Measurements from ENCODE around the gene ZEB1.
A peak's percentile ranks its signal among the peaks of the same experiment; 100 is the strongest.
"Not testable (repeated sequence)": the region's sequence is repeated elsewhere in the genome, so short reads cannot be mapped to it uniquely, and the experiment has no call there.

The ZEB1 gene

DNA sequence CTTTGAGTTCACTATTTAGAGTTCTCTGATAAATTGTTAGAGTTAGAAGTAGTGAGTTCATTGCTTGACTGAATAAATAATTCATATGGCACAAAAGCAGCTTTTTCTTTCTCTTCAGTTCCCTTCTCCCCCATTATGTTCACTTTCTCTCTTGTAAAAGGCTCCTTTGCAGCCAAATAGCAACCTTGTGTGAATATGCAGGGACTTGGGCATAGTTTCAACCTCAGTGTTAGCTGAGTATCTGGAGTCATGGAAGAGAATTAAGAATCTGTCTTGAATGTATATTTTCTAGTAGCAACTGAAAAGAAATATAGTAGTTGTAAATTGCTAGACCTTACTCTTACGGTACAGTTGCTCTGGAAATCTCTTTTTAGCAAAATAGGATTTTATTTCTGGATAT is 31.9 kb downstream of the ZEB1 start:
- no peak for DNase-seq (ENCODE audit: extremely low read depth, low read depth)

DNA sequence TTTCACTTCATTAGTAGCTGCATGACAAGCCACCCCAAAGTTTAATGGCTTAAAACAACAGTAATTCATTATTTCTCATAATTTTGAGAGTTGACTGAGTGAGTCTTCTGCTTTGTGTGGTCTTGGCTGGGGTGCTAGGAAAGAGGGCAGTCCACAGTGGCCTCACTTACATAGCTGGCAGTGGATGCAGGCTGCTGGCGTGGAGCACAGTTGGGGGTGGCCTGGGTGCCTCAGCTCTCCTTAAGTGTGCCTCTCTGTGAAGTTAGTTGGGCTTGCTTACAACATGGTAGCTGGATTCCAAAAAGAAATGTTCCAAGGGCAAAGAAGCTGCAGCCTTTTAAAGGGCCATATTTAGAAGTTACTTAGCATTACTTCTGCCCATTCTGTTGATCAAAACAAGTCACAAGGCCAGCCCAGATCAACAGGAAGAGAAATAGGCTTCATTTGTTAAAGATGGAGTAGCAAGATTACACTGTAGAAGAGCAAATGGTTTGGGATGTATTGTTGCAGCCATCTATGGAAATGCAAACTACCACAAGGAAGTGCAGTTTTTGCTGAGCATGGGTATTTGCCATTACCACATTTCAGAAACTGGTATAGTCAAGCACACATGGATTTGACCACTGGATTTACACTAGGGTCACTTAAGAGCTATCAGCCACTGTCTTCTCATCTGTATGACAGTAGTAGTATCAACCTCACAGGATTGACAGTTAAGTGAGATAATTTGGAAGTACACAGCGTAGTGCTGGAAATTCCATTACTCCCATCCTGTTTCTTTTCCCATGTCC is 33.6 kb downstream of the ZEB1 start:
- TF ChIP-seq, protein P1, sequence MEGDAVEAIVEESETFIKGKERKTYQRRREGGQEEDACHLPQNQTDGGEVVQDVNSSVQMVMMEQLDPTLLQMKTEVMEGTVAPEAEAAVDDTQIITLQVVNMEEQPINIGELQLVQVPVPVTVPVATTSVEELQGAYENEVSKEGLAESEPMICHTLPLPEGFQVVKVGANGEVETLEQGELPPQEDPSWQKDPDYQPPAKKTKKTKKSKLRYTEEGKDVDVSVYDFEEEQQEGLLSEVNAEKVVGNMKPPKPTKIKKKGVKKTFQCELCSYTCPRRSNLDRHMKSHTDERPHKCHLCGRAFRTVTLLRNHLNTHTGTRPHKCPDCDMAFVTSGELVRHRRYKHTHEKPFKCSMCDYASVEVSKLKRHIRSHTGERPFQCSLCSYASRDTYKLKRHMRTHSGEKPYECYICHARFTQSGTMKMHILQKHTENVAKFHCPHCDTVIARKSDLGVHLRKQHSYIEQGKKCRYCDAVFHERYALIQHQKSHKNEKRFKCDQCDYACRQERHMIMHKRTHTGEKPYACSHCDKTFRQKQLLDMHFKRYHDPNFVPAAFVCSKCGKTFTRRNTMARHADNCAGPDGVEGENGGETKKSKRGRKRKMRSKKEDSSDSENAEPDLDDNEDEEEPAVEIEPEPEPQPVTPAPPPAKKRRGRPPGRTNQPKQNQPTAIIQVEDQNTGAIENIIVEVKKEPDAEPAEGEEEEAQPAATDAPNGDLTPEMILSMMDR (IDR thresholded peaks at IDR 0.05; ENCODE audit: low read depth, low read length): no peak
- no peak for DNase-seq (ENCODE audit: extremely low read depth, low read depth)

More for the DNA sequence above, 31.9 kb downstream of the ZEB1 start:
- TF ChIP-seq, protein P1 (IDR thresholded peaks at IDR 0.05; ENCODE audit: low read depth, low read length): no peak

DNA sequence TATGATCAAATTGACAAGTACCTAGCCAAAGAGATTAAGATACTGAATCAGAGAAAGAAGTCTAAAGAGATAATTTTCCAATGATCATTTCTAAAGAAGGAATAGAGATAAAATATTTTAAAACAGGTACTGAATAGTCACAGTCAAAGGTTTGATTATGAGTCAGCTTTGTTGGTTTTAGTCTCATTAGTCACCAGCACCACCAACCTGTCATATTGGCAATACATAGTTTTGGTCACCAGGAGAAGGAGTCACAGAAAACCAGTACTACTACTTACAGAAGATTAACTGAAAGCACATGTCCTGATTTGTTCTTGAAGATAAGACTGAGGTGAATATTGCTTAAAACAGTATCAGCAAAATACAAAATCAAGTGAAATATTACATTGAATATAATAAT is 34.6 kb downstream of the ZEB1 start:
- peak; percentile 7 for DNase-seq (ENCODE audit: extremely low read depth, low read depth)
- TF ChIP-seq, protein P1 (IDR thresholded peaks at IDR 0.05; ENCODE audit: low read depth, low read length): no peak; the same call in 1 of the 2 replicates

DNA sequence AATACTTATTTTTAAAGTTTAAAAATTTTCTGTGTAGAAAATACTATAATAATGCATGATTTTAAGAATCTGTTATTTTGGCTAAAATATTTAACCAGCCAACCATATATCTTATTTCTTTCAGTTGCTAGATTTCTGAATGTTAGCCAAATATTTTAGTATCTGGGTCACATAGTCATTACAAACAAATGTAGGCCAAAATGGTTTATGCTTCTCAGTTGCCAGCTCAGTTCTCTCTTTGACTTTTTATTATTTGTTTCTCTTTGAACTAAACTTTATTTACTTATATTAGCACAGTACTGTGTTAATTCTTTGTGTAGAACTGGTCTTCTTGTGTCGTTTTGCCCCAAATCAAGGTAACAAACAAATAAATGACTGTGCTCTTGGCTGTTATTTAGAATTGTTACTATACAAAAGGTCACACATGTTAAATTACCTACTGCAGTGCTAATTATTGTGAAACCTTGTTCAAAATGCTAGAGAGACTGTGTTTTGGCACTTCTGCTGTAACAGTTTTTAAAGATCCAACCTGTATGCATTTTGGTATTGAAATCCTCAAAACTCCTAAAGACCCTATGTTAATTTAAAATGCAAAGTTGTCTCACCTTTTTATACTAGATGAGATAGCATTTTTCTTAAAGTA is 39.8 kb downstream of the ZEB1 start:
- TF ChIP-seq, protein P1 (IDR thresholded peaks at IDR 0.05; ENCODE audit: low read depth, low read length): no peak
- DNase-seq (ENCODE audit: extremely low read depth, low read depth): no peak

DNA sequence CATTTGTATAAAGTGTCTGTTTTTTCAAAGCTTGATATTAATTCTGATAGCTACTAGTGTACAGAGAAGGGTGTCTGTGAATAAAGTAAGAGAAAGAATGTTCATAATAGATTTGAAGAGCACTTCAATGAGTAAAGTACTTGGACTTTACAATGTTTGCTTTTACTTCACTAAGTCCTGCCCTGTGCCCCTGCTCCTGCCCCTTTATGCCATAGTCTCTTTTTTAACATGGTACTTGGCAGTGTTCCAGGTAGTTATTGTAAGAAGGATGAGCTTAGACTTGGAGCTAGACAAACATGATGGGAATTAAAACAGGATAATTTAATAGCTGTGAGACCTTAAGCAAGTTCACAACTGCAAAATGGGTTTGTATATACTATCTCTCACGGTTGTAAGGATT is 41.0 kb downstream of the ZEB1 start:
- TF ChIP-seq, protein P1 (IDR thresholded peaks at IDR 0.05; ENCODE audit: low read depth, low read length): no peak
- DNase-seq (ENCODE audit: extremely low read depth, low read depth): no peak

DNA sequence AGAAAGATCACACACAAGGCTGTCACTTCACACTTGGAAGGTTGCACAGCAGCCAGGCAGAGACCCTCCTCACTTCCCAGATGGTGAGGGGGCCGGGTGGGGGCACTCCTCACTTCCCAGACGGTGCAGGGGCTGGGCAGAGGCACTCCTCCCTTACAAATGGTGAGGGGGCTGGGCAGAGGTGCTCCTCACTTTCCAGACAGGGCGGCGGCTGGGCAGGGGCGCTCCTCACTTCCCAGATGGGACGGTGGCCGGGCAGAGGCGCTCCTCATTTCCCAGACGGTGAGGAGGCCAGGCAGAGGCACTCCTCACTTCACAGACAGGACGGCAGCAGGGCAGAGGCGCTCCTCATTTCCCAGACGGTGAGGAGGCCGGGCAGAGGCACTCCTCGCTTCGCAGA is 42.5 kb downstream of the ZEB1 start:
- DNase-seq (ENCODE audit: extremely low read depth, low read depth): not testable (repeated sequence)

DNA sequence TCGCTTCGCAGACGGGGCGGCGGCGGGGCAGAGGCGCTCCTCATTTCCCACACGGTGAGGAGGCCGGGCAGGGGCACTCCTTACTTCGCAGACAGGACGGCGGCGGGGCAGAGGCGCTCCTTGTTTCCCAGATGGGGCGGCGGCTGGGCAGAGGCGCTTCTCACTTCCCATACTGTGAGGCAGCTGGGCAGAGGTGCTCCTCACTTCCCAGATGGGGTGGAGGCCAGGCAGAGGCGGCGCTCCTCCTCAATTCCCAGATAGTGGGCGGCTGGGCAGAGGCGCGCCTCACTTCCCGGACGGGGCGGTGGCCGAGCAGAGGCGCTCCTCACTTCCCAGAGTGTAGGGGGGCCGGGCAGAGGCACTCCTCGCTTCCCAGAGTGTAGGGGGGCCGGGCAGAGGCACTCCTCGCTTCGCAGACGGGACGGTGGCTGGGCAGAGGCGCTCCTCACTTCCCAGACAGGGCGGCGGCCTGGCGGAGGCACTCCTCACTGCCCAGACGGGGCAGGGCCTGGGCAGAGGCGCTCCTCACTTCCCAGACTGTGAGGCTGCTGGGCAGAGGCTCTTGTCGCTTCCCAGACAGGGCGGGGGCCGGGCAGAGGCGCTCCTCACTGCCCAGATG is 43.1 kb downstream of the ZEB1 start:
- DNase-seq (ENCODE audit: extremely low read depth, low read depth): no peak
- TF ChIP-seq, protein P1 (IDR thresholded peaks at IDR 0.05; ENCODE audit: low read depth, low read length): no peak

DNA sequence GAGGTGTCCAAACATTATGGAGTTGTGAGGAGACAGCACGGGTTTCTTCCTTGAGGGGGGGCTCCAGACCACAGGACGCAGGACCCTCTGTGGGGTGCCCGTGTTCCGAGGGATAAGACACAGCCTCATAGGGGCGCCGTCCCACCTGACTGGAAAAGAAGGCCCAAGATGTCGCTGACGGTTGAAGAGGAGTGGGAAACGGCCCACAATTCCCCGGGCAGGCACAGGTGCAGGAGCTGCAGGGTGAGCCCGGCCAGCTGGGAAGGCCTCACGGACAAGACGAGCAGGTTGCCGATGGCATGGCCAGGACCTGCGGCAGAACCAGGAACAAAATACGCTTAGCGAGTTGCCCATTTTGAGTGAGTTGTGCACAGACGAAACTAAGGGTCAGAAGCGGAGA is 44.7 kb downstream of the ZEB1 start:
- not testable (repeated sequence) for DNase-seq (ENCODE audit: extremely low read depth, low read depth)

DNA sequence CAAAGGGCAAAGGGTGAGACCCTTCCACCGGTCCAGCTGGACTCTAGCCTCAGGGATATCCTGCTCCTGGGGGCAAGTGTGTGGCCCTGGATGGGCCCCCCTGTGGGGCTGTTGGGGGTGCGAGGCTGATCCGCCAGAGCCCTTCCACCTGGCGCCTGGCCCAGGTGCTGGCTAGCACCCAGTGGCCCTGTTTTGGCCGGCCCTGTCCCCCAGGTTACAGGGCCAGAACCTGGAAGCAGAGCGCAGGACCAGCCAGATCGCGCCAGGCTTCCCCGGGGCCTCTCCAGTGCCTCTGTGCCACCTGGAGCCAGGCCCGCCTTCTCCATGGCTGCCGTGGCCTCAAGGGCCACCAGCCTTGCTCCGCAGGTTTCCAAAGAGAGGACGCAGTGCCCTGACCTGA is 45.2 kb downstream of the ZEB1 start:
- not testable (repeated sequence) for DNase-seq (ENCODE audit: extremely low read depth, low read depth)

Measured in AG09319 (cell line).